ENCODE data around the gene KAT2A. TPM values are rescaled to one million over a fixed set of nuclear protein-coding genes. Genes with fewer than 3 reads are reported as not detected.

The KAT2A gene
- total and polyA plus RNA-seq, 2 donors from 2014 or later, result 38.6 TPM

DNA sequence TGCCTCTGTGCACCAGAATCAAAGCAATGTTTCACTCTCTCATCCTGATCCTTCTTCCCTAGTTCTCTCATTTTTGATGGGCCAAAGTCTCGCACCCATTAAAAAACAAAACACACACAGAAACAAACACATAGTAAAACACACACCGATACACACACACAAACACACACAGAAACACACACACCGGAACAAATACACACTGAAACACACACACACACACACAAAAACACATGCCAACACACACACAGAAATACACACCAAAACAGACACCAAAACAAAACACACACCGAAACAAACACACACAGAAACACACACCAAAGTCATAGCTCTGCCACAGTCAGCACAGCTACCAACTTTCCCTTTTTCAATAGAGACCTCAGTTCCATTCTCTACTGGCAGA, 10.1 kb upstream of the KAT2A start:
- DNase-seq (no peak), FAIRE-seq (no peak)
- H3K9me3 ChIP-seq (ENCODE audit: control insufficient read depth in 2 of 3, insufficient read depth in 1 of 3, low read length in 3 of 3), result no peaks in the 10 kb centered on the region
- H3K9ac ChIP-seq (ENCODE audit: low read length in 3 of 3), result peak overlapping the region in 2 of 3 donors; percentile 21 to 43
- H3K27me3 ChIP-seq (ENCODE audit: control insufficient read depth, insufficient read depth, low read length), result no peaks in the 10 kb centered on the region
- H3K36me3 ChIP-seq (ENCODE audit: control insufficient read depth in 2 of 3, insufficient read depth in 3 of 3, low read length in 3 of 3), result peaks cover 3 to 41% (median 25%) of the 10 kb centered on the region in 3 donors
- peaks cover 10 to 69% (median 68%) of the 10 kb centered on the region in 3 donors for H3K4me1 ChIP-seq (ENCODE audit: control insufficient read depth in 2 of 3, insufficient read depth in 2 of 3, low read depth in 1 of 3, low read length in 3 of 3)
- TF ChIP-seq, protein P1, sequence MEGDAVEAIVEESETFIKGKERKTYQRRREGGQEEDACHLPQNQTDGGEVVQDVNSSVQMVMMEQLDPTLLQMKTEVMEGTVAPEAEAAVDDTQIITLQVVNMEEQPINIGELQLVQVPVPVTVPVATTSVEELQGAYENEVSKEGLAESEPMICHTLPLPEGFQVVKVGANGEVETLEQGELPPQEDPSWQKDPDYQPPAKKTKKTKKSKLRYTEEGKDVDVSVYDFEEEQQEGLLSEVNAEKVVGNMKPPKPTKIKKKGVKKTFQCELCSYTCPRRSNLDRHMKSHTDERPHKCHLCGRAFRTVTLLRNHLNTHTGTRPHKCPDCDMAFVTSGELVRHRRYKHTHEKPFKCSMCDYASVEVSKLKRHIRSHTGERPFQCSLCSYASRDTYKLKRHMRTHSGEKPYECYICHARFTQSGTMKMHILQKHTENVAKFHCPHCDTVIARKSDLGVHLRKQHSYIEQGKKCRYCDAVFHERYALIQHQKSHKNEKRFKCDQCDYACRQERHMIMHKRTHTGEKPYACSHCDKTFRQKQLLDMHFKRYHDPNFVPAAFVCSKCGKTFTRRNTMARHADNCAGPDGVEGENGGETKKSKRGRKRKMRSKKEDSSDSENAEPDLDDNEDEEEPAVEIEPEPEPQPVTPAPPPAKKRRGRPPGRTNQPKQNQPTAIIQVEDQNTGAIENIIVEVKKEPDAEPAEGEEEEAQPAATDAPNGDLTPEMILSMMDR (IDR thresholded peaks at IDR 0.05; ENCODE audit: borderline replicate concordance, extremely low read depth, insufficient read depth), result no peak
- no peak overlapping the region for H3K4me3 ChIP-seq (ENCODE audit: low read length in 3 of 3)
- H3K27ac ChIP-seq (ENCODE audit: low read depth in 2 of 2, low read length in 2 of 2), result peak overlapping the region; percentile 86 to 91
- intact Hi-C loops (cut with DNase I), result no loop called here

DNA sequence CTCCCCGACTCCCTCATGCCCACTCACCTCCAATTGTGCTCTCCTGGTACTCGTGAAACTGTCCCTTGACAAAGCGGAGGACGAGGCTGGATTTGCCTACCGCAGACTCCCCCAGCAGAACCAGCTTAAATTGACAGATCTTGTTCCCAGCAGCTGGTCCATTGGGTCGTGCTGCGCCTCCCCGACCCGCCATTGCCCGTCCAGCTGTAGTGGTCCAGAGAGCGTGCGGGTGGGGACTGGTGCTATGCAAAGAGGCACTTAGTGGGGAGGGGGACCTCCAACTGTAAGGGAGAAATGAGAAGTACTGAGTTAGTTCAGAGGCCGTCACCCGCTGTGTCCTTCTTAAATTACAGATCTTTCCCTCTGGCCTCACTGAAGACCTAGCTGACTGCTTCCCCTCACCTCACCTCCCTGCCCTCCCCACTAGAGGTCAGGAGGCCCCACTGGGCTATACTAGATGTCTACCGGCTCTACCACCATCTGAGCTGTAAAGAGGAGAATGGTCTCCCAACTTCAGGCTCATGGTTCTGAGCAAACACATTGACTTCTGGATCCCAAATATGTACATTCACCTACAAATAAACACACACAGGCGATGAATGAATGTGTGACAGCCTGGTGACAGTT, 9.3 kb upstream of the KAT2A start:
- H3K27me3 ChIP-seq (ENCODE audit: control insufficient read depth, insufficient read depth, low read length), result no peaks in the 10 kb centered on the region
- H3K4me3 ChIP-seq (ENCODE audit: low read length in 3 of 3), result no peak overlapping the region
- H3K36me3 ChIP-seq (ENCODE audit: control insufficient read depth in 2 of 3, insufficient read depth in 3 of 3, low read length in 3 of 3), result peaks cover 4 to 49% (median 30%) of the 10 kb centered on the region in 3 donors
- peak overlapping the region in 1 of 3 donors; percentile 29 for H3K9ac ChIP-seq (ENCODE audit: low read length in 3 of 3)
- H3K4me1 ChIP-seq (ENCODE audit: control insufficient read depth in 2 of 3, insufficient read depth in 2 of 3, low read depth in 1 of 3, low read length in 3 of 3), result peaks cover 4 to 63% (median 61%) of the 10 kb centered on the region in 3 donors
- no peak for FAIRE-seq
- H3K27ac ChIP-seq (ENCODE audit: low read depth in 2 of 2, low read length in 2 of 2), result peak overlapping the region; percentile 86 to 91
- no peaks in the 10 kb centered on the region for H3K9me3 ChIP-seq (ENCODE audit: control insufficient read depth in 2 of 3, insufficient read depth in 1 of 3, low read length in 3 of 3)
- DNase-seq, result no peak
- intact Hi-C loops (cut with DNase I), result no loop called here
- TF ChIP-seq, protein P1 (IDR thresholded peaks at IDR 0.05; ENCODE audit: borderline replicate concordance, extremely low read depth, insufficient read depth), result peak; percentile 2

DNA sequence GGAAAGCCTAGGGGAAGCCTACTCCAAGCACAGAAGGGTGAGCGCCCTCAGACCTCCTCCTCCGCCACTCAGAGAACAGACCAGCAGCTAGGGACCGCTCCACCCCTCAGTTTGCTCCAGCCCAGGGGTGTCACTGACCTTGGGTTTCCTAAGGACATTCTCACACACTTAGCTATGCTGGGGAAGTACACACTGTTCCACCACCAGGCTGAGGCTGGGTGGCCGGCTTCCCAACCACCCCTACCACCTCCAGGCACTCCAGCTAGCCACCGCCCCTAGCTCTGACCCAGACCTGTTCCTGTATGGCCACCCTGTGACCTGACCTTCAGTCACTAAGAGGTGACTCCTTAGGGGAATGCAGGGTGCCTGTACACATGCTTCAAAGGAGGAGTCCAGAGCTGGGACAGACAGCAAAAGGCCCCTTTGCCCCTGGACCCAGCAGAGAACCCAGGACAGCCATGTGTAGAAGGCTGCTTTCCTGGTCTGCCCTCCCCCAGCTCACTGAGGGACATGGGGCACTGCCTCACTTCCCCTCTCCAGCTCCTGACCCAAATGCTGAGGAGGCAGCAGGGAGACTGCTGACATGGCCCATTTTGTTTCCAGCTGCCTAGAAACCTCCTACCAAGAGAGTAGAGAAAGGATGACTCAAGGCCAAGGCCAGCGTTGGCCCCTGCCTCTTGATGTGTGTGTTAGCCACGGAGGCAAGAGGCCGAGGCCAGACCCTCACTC, 8.1 kb upstream of the KAT2A start:
- peak overlapping the region in 1 of 3 donors; percentile 29 for H3K9ac ChIP-seq (ENCODE audit: low read length in 3 of 3)
- peaks cover 3 to 55% (median 52%) of the 10 kb centered on the region in 3 donors for H3K4me1 ChIP-seq (ENCODE audit: control insufficient read depth in 2 of 3, insufficient read depth in 2 of 3, low read depth in 1 of 3, low read length in 3 of 3)
- DNase-seq, result peak in 1 of 5 donors; percentile 86
- TF ChIP-seq, protein P1 (IDR thresholded peaks at IDR 0.05; ENCODE audit: borderline replicate concordance, extremely low read depth, insufficient read depth), result no peak
- no peaks in the 10 kb centered on the region for H3K9me3 ChIP-seq (ENCODE audit: control insufficient read depth in 2 of 3, insufficient read depth in 1 of 3, low read length in 3 of 3)
- H3K36me3 ChIP-seq (ENCODE audit: control insufficient read depth in 2 of 3, insufficient read depth in 3 of 3, low read length in 3 of 3), result peaks cover 4 to 54% (median 30%) of the 10 kb centered on the region in 3 donors
- H3K4me3 ChIP-seq (ENCODE audit: low read length in 3 of 3), result no peak overlapping the region
- no peaks in the 10 kb centered on the region for H3K27me3 ChIP-seq (ENCODE audit: control insufficient read depth, insufficient read depth, low read length)
- no peak for FAIRE-seq
- peak overlapping the region; percentile 86 to 91 for H3K27ac ChIP-seq (ENCODE audit: low read depth in 2 of 2, low read length in 2 of 2)
- intact Hi-C loops (cut with DNase I), result no loop called here
